SK-N-SH (cell line): Measurements from ENCODE around the gene KCNJ11. TPM values are rescaled to one million over a fixed set of nuclear protein-coding genes. Genes with fewer than 3 reads are reported as not detected.

Source experiments
- CTCF ChIA-PET: fragments of 300-600, 350-600 bp; formaldehyde crosslinking; extraction: SDS; loops from one replicate; lab custom pipeline; 2021; lab: Yijun Ruan, JAX
- POLR2A ChIA-PET: fragments of 350-600 bp; sonication (Branson Sonifier 250); formaldehyde crosslinking; extraction: SDS; loops from one replicate; lab custom pipeline; 2020; ENCODE audit warnings: antibody characterized with exemption, inconsistent platforms; lab: Yijun Ruan, JAX
- DNase-seq: peaks from one replicate; pipeline ENCODE4 v3.0.0; 2012
- H2AFZ ChIP-seq: fragments of 200-600 bp; sonication (generic); 2 replicates; pipeline ENCODE4 v1.8.1; 2016; ENCODE audit warnings: antibody characterized with exemption, mild to moderate bottlenecking, low read depth
- H3F3A ChIP-seq: fragments of 200-600 bp; sonication (generic); replicated peaks from 2 replicates; pipeline ENCODE3; 2016; ENCODE audit warnings: antibody characterized with exemption, mild to moderate bottlenecking; ENCODE audit not compliant: insufficient read depth
- H3K27ac ChIP-seq, 2 experiments: fragments of 200-500 bp in 1 of 2; fragments of 200-600 bp in 1 of 2; sonication (Bioruptor generic) in 1 of 2; sonication (generic), shearing (Covaris generic) in 1 of 2; 2 replicates each; pipeline versions ENCODE4 v1.5.1 to v1.6.1; 2014 to 2016; ENCODE audit warnings: low read depth in 2 of 2, inconsistent platforms in 1 of 2, low read length in 1 of 2, mild to moderate bottlenecking in 1 of 2, mixed read lengths in 1 of 2
- H3K27me3 ChIP-seq: fragments of 200-600 bp; sonication (generic), shearing (Covaris generic); 2 replicates; pipeline ENCODE4 v1.6.1; 2016; ENCODE audit warnings: mixed run types; ENCODE audit not compliant: insufficient read depth
- H3K36me3 ChIP-seq, 2 experiments: fragments of 200-500 bp in 1 of 2; fragments of 200-600 bp in 1 of 2; sonication (Bioruptor generic) in 1 of 2; sonication (generic) in 1 of 2; replicated peaks in 1 of 2; 2 replicates each; pipeline versions ENCODE3 to v1.5.1; 2014 to 2016; ENCODE audit warnings: low read length in 1 of 2, mild to moderate bottlenecking in 1 of 2; ENCODE audit not compliant: insufficient read depth in 2 of 2, control insufficient read depth in 1 of 2
- H3K4me1 ChIP-seq, 2 experiments: fragments of 200-500 bp in 1 of 2; fragments of 200-600 bp in 1 of 2; sonication (Bioruptor generic) in 1 of 2; sonication (generic), shearing (Covaris generic) in 1 of 2; 2 replicates each; pipeline versions ENCODE4 v1.5.1 to v1.6.1; 2014 to 2016; ENCODE audit warnings: low read depth in 1 of 2, low read length in 1 of 2, mixed run types in 1 of 2; ENCODE audit not compliant: insufficient read depth in 2 of 2, control insufficient read depth in 1 of 2
- H3K4me2 ChIP-seq: fragments of 200-600 bp; sonication (generic), shearing (Covaris generic); 2 replicates; pipeline ENCODE4 v1.6.1; 2017; ENCODE audit warnings: mixed run types
- H3K4me3 ChIP-seq, 2 experiments: fragments of 200-500 bp in 1 of 2; fragments of 200-600 bp in 1 of 2; sonication (Bioruptor generic) in 1 of 2; sonication (generic), shearing (Covaris generic) in 1 of 2; 2 replicates each; pipeline versions ENCODE4 v1.5.1 to v1.8.1; 2014 to 2016; ENCODE audit warnings: low read depth in 2 of 2, inconsistent platforms in 1 of 2, low read length in 1 of 2, mild to moderate bottlenecking in 1 of 2, mixed read lengths in 1 of 2, moderate library complexity in 1 of 2
- H3K79me2 ChIP-seq: fragments of 200-600 bp; sonication (generic); 2 replicates; pipeline ENCODE4 v1.8.1; 2017; ENCODE audit warnings: mild to moderate bottlenecking; ENCODE audit not compliant: insufficient read depth
- H3K9ac ChIP-seq: fragments of 200-600 bp; sonication (generic); 2 replicates; pipeline ENCODE4 v1.6.1; 2017; ENCODE audit warnings: mixed run types
- H3K9me2 ChIP-seq: fragments of 200-600 bp; sonication (generic); 2 replicates; pipeline ENCODE4 v1.6.1; 2017; ENCODE audit warnings: mixed run types
- H3K9me3 ChIP-seq: fragments of 200-600 bp; sonication (generic); 2 replicates; pipeline ENCODE4 v1.6.1; 2017; ENCODE audit warnings: mixed run types, mild to moderate bottlenecking, moderate library complexity
- H4K20me1 ChIP-seq: fragments of 200-600 bp; sonication (generic); 2 replicates; pipeline ENCODE4 v1.6.1; 2017; ENCODE audit warnings: mild to moderate bottlenecking, mixed run types; ENCODE audit not compliant: insufficient read depth
- CTCF ChIP-seq: fragments of 200-600 bp; sonication (generic); IDR thresholded peaks from 2 replicates; pipeline ENCODE4 v1.6.1; 2017; ENCODE audit warnings: antibody characterized with exemption, mild to moderate bottlenecking, moderate library complexity
- ELF1 ChIP-seq: IDR thresholded peaks from 2 replicates; pipeline ENCODE4 v1.4.0; 2012
- EP300 ChIP-seq, 2 experiments: IDR thresholded peaks; 2 replicates each; pipeline versions ENCODE4 v1.4.0 to v1.6.1; 2012; ENCODE audit warnings: borderline replicate concordance in 1 of 2, low read depth in 1 of 2, low read length in 1 of 2
- MXI1 ChIP-seq: IDR thresholded peaks from 2 replicates; pipeline ENCODE4 v1.6.1; 2012; ENCODE audit warnings: mild to moderate bottlenecking, low read depth, low read length, improper control_type of control experiment
- NFIC ChIP-seq: IDR thresholded peaks from 2 replicates; pipeline ENCODE4 v1.4.0; 2012; ENCODE audit warnings: borderline replicate concordance
- NRF1 ChIP-seq: IDR thresholded peaks from 2 replicates; pipeline ENCODE4 v1.6.1; 2012; ENCODE audit warnings: low read depth, mild to moderate bottlenecking, low read length
- RAD21 ChIP-seq: IDR thresholded peaks from 2 replicates; pipeline ENCODE4 v1.6.1; 2012; ENCODE audit warnings: mild to moderate bottlenecking, low read length
- RCOR1 ChIP-seq: fragments of 150-350 bp; IDR thresholded peaks from 2 replicates; pipeline ENCODE4 v1.6.1; 2017; ENCODE audit warnings: antibody characterized with exemption, low read length
- SMC3 ChIP-seq: IDR thresholded peaks from 2 replicates; pipeline ENCODE4 v1.6.1; 2012; ENCODE audit warnings: low read depth, low read length, improper control_type of control experiment
- ZBTB33 ChIP-seq: IDR thresholded peaks from 2 replicates; pipeline ENCODE4 v1.4.0; 2012; ENCODE audit warnings: low read depth, borderline replicate concordance
- WGBS: methylation state at CpG from one replicate; pipeline ENCODE4 v1.1.6; 2017; ENCODE audit warnings: low lambda C conversion rate; 5-methylcytosine and 5-hydroxymethylcytosine counted together
- polyA plus RNA-seq, 3 experiments: library from polyadenylated mRNA; depleted of rRNA; stranded (reverse); fragments of >200 nt; gene quantifications; 2 replicates each; pipeline ENCODE4 v1.2.3, GENCODE V29; 2012

KCNJ11 gene
- polyA plus RNA-seq, 1 of the 3 experiments (the other 2 are of a cell fraction) = 0.23 TPM

- WGBS = 67% methylated on average over 1 of the region's 1 CpG
- no peak for DNase-seq
- H3K79me2 ChIP-seq = no peaks in the 10 kb centered on the region
- H3K4me3 ChIP-seq = no peak overlapping the region
- no peaks in the 10 kb centered on the region for H4K20me1 ChIP-seq
- H3K27ac ChIP-seq = no peak overlapping the region
- no peak overlapping the region for H2AFZ ChIP-seq
- H3F3A ChIP-seq = no peaks in the 10 kb centered on the region
- H3K27me3 ChIP-seq = no peaks in the 10 kb centered on the region
- H3K9me2 ChIP-seq = no peaks in the 10 kb centered on the region
- no peak overlapping the region for H3K4me2 ChIP-seq
- ChIA-PET POLR2A (no interaction called here), CTCF (interaction anchor here (0.8 to 5.1 kb wide), 6 partner anchors 10 to 161 kb away, joined by 3 to 32 read pairs (median 5); partner anchors contain the start of gene KCNJ11)
- H3K4me1 ChIP-seq = no peaks in the 10 kb centered on the region
- no peak overlapping the region for H3K9ac ChIP-seq
- H3K9me3 ChIP-seq = peaks cover 10% of the 10 kb centered on the region; the same call in 1 of the 2 replicates
- H3K36me3 ChIP-seq = peaks cover 20 to 23% of the 10 kb centered on the region in 2 experiments
- TF ChIP-seq ZBTB33 (no peak), MXI1 (no peak), ELF1 (no peak), EP300 (IDR thresholded peaks at IDR 0.05; ENCODE audit: borderline replicate concordance in 1 of 2, low read depth in 1 of 2, low read length in 1 of 2) (no peak), NRF1 (no peak), NFIC (no peak)
These were observed 22.0 kb downstream of the KCNJ11 start for GRCh38 chr11:17366495-17366894.

- POLR2A ChIA-PET = interaction anchor here (0.6 kb wide), 1 partner anchor 123 kb away, joined by 3 read pairs; the partner anchor contains the start of gene ABCC8
- H3K27me3 ChIP-seq = no peaks in the 10 kb centered on the region
- CTCF ChIA-PET = interaction anchor here (0.6 to 3.3 kb wide), 23 partner anchors 8 to 213 kb away, joined by 3 to 32 read pairs (median 4); partner anchors contain the start of genes KCNJ11 and NUCB2
- no peaks in the 10 kb centered on the region for H3K9me2 ChIP-seq
- H3K4me2 ChIP-seq = no peak overlapping the region
- H3K27ac ChIP-seq = no peak overlapping the region
- peaks cover 5 to 14% of the 10 kb centered on the region in 2 experiments; a peak in 3 of 4 replicates for H3K4me1 ChIP-seq
- TF ChIP-seq RAD21 = peak; percentile 42
- peak; percentile 76 for TF ChIP-seq CTCF
- TF ChIP-seq RCOR1 = no peak
- peak; percentile 44 for TF ChIP-seq SMC3
- H2AFZ ChIP-seq = no peak overlapping the region
- 49% methylated on average over 3 of the region's 3 CpGs for WGBS
- H3K4me3 ChIP-seq = peak overlapping the region in 1 of 2 experiments; percentile 77; a peak in 1 of 4 replicates
- DNase-seq = peak; percentile 71
- H4K20me1 ChIP-seq = no peaks in the 10 kb centered on the region
- H3K79me2 ChIP-seq = no peaks in the 10 kb centered on the region
- no peak overlapping the region for H3K9ac ChIP-seq
- H3F3A ChIP-seq = peaks cover 21% of the 10 kb centered on the region
- no peaks in the 10 kb centered on the region for H3K9me3 ChIP-seq
- no peaks in the 10 kb centered on the region for H3K36me3 ChIP-seq
These were observed 33.9 kb downstream of the KCNJ11 start for GRCh38 chr11:17354601-17354991.
